ENCODE results near the gene TMLHE.
A peak's percentile ranks its signal among the peaks of the same experiment; 100 is the strongest.
"Not testable (repeated sequence)": the region's sequence is repeated elsewhere in the genome, so short reads cannot be mapped to it uniquely, and the experiment has no call there.

Gene TMLHE

GRCh38 chrX:155612312-155613224 lies at the start of gene TMLHE, which contains the start of gene SPRY3:
TMLHE (minus strand) TSS chrX:155612952; CDS start chrX:155545276, 67,676 bp downstream.
SPRY3 (plus strand) TSS chrX:155612586.
- DNase-seq (ENCODE audit: low spot score) = peak; percentile 82

DNA sequence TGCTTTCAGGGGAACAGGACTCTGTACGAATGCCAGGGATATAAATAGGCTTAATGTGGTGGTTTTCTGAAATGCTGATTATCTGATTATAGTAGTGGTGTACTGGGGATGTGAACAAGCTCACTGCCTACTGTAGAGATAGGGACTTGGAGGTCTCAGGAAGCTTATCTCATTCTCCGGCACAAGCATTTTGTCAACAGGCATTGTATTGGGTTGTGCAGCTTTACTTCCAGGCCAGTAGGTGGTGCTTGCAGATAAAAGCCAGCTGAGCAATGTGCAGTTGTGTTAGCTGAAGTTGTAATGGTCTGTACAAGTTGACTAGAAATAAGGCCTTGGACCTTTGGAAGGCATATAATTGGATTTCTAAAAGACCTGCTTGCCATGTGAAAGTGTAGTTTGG lies 49.5 kb upstream of the TMLHE start:
- DNase-seq (ENCODE audit: low spot score) = no peak

- no peak for DNase-seq (ENCODE audit: low spot score)
These were observed 32.4 kb upstream of the TMLHE start for GRCh38 chrX:155645180-155645579.

DNA sequence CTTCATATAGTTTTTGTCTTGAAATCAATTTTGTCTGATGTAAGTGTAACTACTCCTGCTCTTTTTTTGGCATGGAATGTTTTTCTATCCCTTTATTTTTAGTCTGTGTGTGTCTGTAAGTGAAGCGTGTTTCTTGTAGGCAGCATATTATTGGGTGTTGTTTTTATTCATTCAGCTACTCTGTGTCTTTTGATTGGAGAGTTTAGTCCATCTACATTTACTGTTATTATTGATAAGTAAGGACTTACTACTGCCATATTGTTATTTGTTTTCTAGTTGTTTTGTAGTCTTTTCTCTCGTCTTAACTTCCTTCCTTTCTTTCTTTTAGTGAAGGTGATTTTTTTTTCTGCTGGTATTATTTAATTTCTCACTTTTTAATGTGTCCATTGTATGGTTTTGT lies 30.5 kb upstream of the TMLHE start:
- no peak for DNase-seq (ENCODE audit: low spot score)

- DNase-seq (ENCODE audit: low spot score) = not testable (repeated sequence)
These were observed 28.6 kb upstream of the TMLHE start for GRCh38 chrX:155641371-155641770.

DNA sequence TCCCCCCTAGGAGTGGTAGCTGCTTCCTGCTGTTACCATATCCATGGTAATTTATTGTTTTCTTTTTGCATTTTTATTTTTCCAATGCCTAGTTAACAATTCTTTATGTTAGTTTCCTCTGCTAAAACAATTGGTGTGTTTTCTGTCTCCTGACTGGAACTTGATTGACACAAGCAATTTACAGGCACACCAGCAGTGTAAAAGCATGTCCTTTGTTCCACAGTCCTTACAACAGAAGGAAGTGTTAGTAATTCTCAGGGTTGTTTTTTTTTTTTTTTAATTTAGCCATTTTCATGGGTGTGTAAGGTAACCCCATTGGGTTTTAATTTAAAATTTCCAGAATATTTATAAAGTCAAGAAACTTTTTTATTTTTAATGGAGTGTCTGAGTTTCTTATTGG lies 25.0 kb upstream of the TMLHE start:
- no peak for DNase-seq (ENCODE audit: low spot score)

DNA sequence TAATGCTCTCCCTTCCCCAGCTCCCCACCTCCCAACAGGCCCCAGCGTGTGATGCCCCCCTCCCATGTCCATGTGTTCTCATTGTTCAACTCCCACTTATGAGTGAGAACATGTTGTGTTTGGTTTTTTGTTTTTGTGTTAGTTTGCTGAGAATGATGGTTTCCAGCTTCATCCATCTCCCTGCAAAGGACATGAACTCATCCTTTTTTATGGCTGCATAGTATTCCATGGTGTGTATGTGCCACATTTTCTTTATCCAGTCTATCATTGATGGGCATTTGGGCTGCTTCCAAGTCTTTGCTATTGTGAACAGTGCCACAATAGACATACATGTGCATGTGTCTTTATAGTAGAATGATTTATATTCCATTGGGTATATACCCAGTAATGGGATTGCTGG lies 22.3 kb upstream of the TMLHE start:
- not testable (repeated sequence) for DNase-seq (ENCODE audit: low spot score)

GRCh38 chrX:155632431-155633100 lies 19.8 kb upstream of the TMLHE start:
- DNase-seq (ENCODE audit: low spot score) = no peak

DNA sequence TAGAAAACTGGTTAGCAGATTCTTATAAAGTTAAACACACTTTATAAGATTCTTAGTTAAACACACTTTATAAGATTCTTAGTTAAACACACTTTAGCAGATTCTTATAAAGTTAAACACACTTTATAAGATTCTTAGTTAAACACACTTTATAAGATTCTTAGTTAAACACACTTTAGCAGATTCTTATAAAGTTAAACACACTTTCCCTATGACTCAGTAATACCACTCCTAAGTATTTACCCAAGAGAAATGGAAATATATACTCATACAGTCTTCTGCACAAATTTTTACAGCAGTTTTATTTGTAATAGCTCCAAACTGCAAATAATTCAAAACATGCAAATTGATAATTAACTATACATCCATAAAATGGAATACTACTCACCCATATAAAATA lies 7.4 kb upstream of the TMLHE start:
- DNase-seq (ENCODE audit: low spot score) = not testable (repeated sequence)

DNA sequence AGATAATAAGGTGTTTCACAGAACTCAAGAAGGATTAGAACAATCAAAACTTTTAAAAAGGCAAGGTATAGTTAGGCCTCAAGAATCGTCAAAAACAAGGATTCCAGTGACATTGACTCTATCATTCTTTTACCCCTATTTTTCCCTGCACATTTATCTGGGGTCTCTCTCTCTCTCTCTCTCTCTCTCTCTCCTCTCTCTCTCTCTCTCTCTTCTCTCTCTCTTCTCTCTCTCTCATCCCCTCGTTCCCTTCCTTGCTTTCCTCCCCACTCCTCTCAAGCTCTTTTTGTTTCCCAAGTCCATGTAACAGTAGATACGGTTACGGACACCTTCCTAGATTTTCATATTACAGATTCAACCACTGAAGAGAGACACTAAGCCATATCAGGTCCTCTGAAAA lies 3.2 kb upstream of the TMLHE start:
- DNase-seq (ENCODE audit: low spot score) = no peak

GRCh38 chrX:155613927-155614559 lies 1.3 kb upstream of the TMLHE start:
- DNase-seq (ENCODE audit: low spot score) = no peak

- DNase-seq (ENCODE audit: low spot score) = no peak
These were observed 1.4 kb downstream of the TMLHE start for GRCh38 chrX:155611302-155611701.

GRCh38 chrX:155592981-155593380 lies 19.8 kb downstream of the TMLHE start:
- DNase-seq (ENCODE audit: low spot score) = no peak

GRCh38 chrX:155592331-155592730 lies 20.4 kb downstream of the TMLHE start:
- DNase-seq (ENCODE audit: low spot score) = no peak

DNA sequence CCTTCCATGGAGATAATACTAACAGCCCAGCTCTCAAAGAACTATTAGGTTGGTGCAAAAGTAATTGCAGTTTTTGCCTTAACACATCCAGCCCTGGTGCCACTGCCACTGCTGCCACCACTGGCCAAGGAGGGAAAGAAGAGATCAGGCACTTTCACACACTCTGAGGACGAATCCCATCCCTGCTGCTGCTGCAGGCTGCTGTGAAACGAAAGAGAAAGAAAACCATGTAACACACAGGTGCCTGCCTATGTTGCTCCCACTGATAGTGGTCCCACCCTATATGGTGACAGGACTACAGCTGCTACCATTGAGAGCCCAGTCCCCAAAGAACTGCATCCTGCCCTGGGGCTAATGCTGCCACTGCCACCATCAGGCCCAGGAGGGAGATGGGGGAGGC lies 35.1 kb downstream of the TMLHE start:
- DNase-seq (ENCODE audit: low spot score) = no peak

DNA sequence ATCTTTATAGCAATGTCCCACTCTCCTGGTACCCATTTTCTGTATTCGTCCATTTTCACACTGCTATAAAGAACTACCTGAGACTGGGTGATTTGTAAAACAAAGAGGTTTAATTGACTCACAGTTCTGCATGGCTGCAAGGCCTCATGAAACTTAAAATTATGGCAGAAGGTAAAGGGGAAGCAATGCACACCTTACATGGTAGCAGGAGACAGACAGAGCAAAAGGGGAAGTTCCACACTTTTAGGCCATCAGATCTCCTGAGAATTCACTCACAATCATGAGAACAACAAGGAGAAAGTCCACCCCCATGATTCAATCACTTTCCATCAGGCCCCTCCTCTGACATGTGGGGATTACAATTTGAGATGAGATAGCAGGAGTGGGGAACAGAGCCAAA lies 49.7 kb downstream of the TMLHE start:
- no peak for DNase-seq (ENCODE audit: low spot score)

DNA sequence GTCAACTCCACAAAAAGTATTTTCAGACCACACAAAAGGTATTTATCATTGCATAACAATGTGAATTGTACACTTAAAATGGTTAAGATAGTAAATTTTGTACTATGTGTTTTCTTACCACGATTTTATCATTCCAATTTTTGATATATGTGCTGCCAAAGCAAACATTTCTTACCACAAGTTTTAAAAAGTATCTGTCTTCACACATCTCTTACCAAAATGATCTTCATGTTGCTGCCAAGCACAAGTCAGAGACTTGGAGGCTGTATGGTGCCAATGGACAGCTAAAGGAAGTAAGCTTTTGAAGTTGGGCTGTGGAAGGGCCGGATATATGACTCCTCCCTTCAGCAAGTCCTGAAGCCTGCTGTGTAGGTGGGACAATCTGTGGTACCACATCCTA lies 67.9 kb downstream of the TMLHE start:
- DNase-seq (ENCODE audit: low spot score) = no peak

DNA sequence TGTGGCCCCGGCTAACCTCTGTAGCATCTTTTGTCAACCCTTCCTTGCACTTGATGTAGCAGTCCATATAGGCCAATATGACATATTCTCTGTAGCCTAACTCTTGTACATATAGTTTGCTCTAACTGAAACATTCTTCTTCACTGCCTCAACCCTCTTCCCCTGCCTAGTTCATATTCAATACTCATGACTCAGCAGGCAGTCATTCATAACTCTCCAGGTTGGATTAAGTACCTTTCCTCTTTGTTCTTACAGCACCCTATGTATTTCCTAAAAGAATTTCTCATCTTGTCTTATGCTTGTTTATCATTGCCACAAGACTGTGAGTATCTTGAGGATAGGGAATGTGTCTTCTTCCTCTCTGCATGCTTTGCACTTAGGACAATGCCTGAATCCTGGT lies 76.9 kb downstream of the TMLHE start:
- no peak for DNase-seq (ENCODE audit: low spot score)

GRCh38 chrX:155534800-155535199 lies 78.0 kb downstream of the TMLHE start:
- no peak for DNase-seq (ENCODE audit: low spot score)

GRCh38 chrX:155527023-155527422 lies 85.7 kb downstream of the TMLHE start:
- DNase-seq (ENCODE audit: low spot score) = not testable (repeated sequence)

GRCh38 chrX:155514225-155514624 lies 98.5 kb downstream of the TMLHE start:
- no peak for DNase-seq (ENCODE audit: low spot score)

GRCh38 chrX:155505296-155505695 lies 107.5 kb downstream of the TMLHE start:
- no peak for DNase-seq (ENCODE audit: low spot score)

- DNase-seq (ENCODE audit: low spot score) = not testable (repeated sequence)
These were observed 117.6 kb downstream of the TMLHE start for GRCh38 chrX:155495134-155495533.
